K562 (cell line): ENCODE results near the gene APC. TPM values are rescaled to one million over a fixed set of nuclear protein-coding genes. Genes with fewer than 3 reads are reported as not detected.

Experiments
- ATAC-seq: fragments of 200-7000 bp; cut with Tn5 transposase; 3 replicates; pipeline ENCODE4 v1.9.1; 2020; ENCODE audit warnings: moderate library complexity
- BruUV-seq: library from RNA; stranded (reverse); fragments of 400-500 nt; replicated peaks from 2 replicates; lab custom pipeline; 2021; lab: Mats Ljungman, UMichigan
- CTCF ChIA-PET: fragments of 300-600 bp; formaldehyde crosslinking; extraction: SDS; loops from one replicate; lab custom pipeline; 2021; ENCODE audit warnings: low intra/inter-chr PET ratio; lab: Yijun Ruan, JAX
- POLR2A ChIA-PET: fragments of 300-600, 350-650 bp; sonication (Branson Sonifier 250); formaldehyde crosslinking; extraction: SDS; loops from one replicate; lab custom pipeline; 2021; ENCODE audit warnings: antibody characterized with exemption, inconsistent platforms; lab: Yijun Ruan, JAX
- DNase-seq, 4 experiments: peaks; one replicate each; pipeline versions ENCODE4 v3.0.0 to v3.0.0-alpha.2; 2011 to 2018; ENCODE audit warnings: low spot score in 3 of 4, mixed read lengths in 3 of 4; ENCODE audit errors: extremely low read depth in 1 of 4
- FAIRE-seq: peaks from 2 replicates; lab custom pipeline; 2011; peaks lifted over from hg19 to GRCh38; lab: Jason Lieb, UNC
- H2AFZ ChIP-seq: 2 replicates; pipeline ENCODE4 v1.6.0; 2011; ENCODE audit warnings: low read depth, low read length, control low read depth, inconsistent platforms
- H3K27ac ChIP-seq: fragments of 200-600 bp; 3 replicates; pipeline ENCODE4 v1.8.0; 2011; ENCODE audit warnings: low read depth, mild to moderate bottlenecking, control low read depth, inconsistent platforms, low read length, moderate library complexity, mixed read lengths; ENCODE audit errors: extremely low read depth
- H3K27me3 ChIP-seq, 2 experiments: fragments of 300-600 bp in 1 of 2; 2 replicates in 1 of 2; 3 replicates in 1 of 2; pipeline versions ENCODE4 v1.6.0 to v1.8.0; 2011; ENCODE audit warnings: inconsistent platforms in 2 of 2, low read length in 2 of 2, mild to moderate bottlenecking in 1 of 2, mixed read lengths in 1 of 2, moderate library complexity in 1 of 2; ENCODE audit not compliant: control insufficient read depth in 2 of 2, insufficient read depth in 2 of 2
- H3K36me3 ChIP-seq: fragments of 300-600 bp; 3 replicates; pipeline ENCODE4 v1.8.0; 2011; ENCODE audit warnings: mild to moderate bottlenecking, low read length, inconsistent platforms; ENCODE audit not compliant: control insufficient read depth, insufficient read depth
- H3K4me1 ChIP-seq, 2 experiments: fragments of 200-600 bp in 1 of 2; replicated peaks in 1 of 2; 2 replicates in 1 of 2; 3 replicates in 1 of 2; pipeline versions ENCODE4 v1.5.1 to v1.8.0; 2011; ENCODE audit warnings: inconsistent platforms in 2 of 2, low read length in 2 of 2, mild to moderate bottlenecking in 1 of 2, mixed read lengths in 1 of 2, moderate library complexity in 1 of 2; ENCODE audit not compliant: control insufficient read depth in 2 of 2, insufficient read depth in 2 of 2
- H3K4me2 ChIP-seq: 2 replicates; pipeline ENCODE4 v1.6.1; 2011; ENCODE audit warnings: low read length, control low read depth, inconsistent platforms, mixed read lengths; ENCODE audit not compliant: insufficient read depth
- H3K4me3 ChIP-seq: fragments of 200-600 bp; sonication (generic), shearing (Covaris generic); 2 replicates; pipeline ENCODE4 v1.5.1; 2016; ENCODE audit warnings: control low read depth, inconsistent platforms
- H3K79me2 ChIP-seq: fragments of 200-600 bp; 3 replicates; pipeline ENCODE4 v1.8.0; 2011; ENCODE audit warnings: low read length, inconsistent platforms; ENCODE audit not compliant: control insufficient read depth, insufficient read depth
- H3K9ac ChIP-seq, 2 experiments: 2 replicates each; pipeline versions ENCODE4 v1.6.0 to v1.6.1; 2011; ENCODE audit warnings: low read depth in 2 of 2, low read length in 2 of 2, control low read depth in 1 of 2, inconsistent platforms in 1 of 2, mild to moderate bottlenecking in 1 of 2, mixed read lengths in 1 of 2; ENCODE audit not compliant: insufficient read depth in 1 of 2
- H3K9me1 ChIP-seq: one replicate; pipeline ENCODE4 v1.6.0; 2011; ENCODE audit warnings: inconsistent platforms, mild to moderate bottlenecking, low read length, moderate library complexity; ENCODE audit not compliant: control insufficient read depth, insufficient read depth
- H3K9me3 ChIP-seq: replicated peaks from 2 replicates; pipeline ENCODE4 v1.5.1; 2011; ENCODE audit warnings: low read depth, low read length, inconsistent platforms; ENCODE audit not compliant: control insufficient read depth, insufficient read depth
- H4K20me1 ChIP-seq: replicated peaks from 2 replicates; pipeline ENCODE4 v1.6.1; 2011; ENCODE audit warnings: low read length, inconsistent platforms, mixed read lengths; ENCODE audit not compliant: control insufficient read depth, insufficient read depth
- MIER1 ChIP-seq: fragments of 450-650 bp; IDR thresholded peaks from 2 replicates; pipeline ENCODE4 v1.6.1; 2016; ENCODE audit warnings: antibody characterized with exemption, mild to moderate bottlenecking, low read depth
- ZNF134 ChIP-seq: fragments of 250-450 bp; sonication (Bioruptor Pico); conservative IDR thresholded peaks from 2 replicates; pipeline ENCODE4 v1.4.0; 2020
- WGBS: fragments of 100-300 bp; shearing (Covaris generic); methylation state at CpG from one replicate; pipeline ENCODE4 v1.1.6; 2016; ENCODE audit warnings: low coverage, mixed read lengths; ENCODE audit not compliant: insufficient coverage; ENCODE audit errors: missing lambda C conversion rate; 5-methylcytosine and 5-hydroxymethylcytosine counted together
- in situ Hi-C: fragments of 300-500 bp; cut with MboI; formaldehyde crosslinking; loops from 4 replicates; pipeline ENCODE4 v1.15.0; 2018; ENCODE audit warnings: inconsistent platforms, mixed read lengths
- intact Hi-C: fragments of 100-400 bp; cut with micrococcal nuclease; formaldehyde crosslinking; loops from 2 replicates; pipeline ENCODE4 v1.14.2; 2022
- polyA plus RNA-seq, 8 experiments: library from polyadenylated mRNA; depleted of rRNA in 4 of 8; stranded (reverse) in 5 of 8; unstranded in 3 of 8; fragments of >200 nt; fragmentation: Nextera tagmentation in 2 of 8; fragmentation: Illumina TruSeq in 1 of 8; extraction: Ambion mirVana in 2 of 8; extraction: Trizol in 1 of 8; gene quantifications; 2 replicates each; pipeline versions ENCODE4 v1.2.1 to v1.2.3, GENCODE V29; 2011 to 2014; ENCODE audit warnings: inconsistent platforms in 1 of 8, missing spikeins in 1 of 8
- total RNA-seq, 7 experiments: library from RNA; depleted of rRNA in 6 of 7; stranded (reverse); fragments of >200 nt in 6 of 7; fragmentation: Illumina TruSeq in 2 of 7; extraction: Trizol in 2 of 7; gene quantifications; 2 replicates each; pipeline versions ENCODE4 v1.2.1 to v1.2.3, GENCODE V29; 2011 to 2021; ENCODE audit warnings: low replicate concordance in 1 of 7
- TF ChIP-seq, protein P1 (sequence below): fragments of 450-650 bp; formaldehyde crosslinking; IDR thresholded peaks from 2 replicates; pipeline ENCODE4 v1.4.0; 2020; ENCODE audit warnings: mild to moderate bottlenecking, mixed read lengths
- TF ChIP-seq, protein P2 (sequence below): IDR thresholded peaks from 2 replicates; pipeline ENCODE4 v1.6.1; 2014; ENCODE audit warnings: antibody characterized with exemption

APC gene
- total and polyA plus RNA-seq, 9 of the 15 experiments (the other 6 are each of a cell fraction or from before 2014, with no cell fraction given), result 5.7 to 29.5 (median 15.4) TPM

DNA sequence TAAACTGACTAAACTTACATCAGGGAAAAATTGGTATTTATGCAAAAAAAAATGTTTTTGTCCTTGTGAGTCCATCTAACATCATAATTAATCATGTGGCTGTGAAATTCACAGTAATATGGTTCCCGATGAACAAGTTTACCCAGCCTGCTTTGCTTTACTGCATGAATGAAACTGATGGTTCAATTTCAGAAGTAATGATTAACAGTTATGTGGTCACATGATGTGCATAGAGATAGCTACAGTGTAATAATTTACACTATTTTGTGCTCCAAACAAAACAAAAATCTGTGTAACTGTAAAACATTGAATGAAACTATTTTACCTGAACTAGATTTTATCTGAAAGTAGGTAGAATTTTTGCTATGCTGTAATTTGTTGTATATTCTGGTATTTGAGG lies 106.8 kb downstream of the APC start:
- Histone ChIP-seq H3K27me3 (no peaks in the 10 kb centered on the region), H3K27ac (no peak overlapping the region), H3K9ac (no peak overlapping the region), H3K9me3 (0 out of 2 replicates have a peak, but pooled peaks cover 8% of the 10 kb centered on the region), H3K4me1 (peaks cover 0 to 4% of the 10 kb centered on the region in 2 experiments; a peak in 1 of 5 replicates), H3K4me3 (no peak overlapping the region), H3K79me2 (no peaks in the 10 kb centered on the region), H4K20me1 (no peaks in the 10 kb centered on the region), H3K4me2 (no peak overlapping the region), H3K9me1 (no peaks in the 10 kb centered on the region), H3K36me3 (0 out of 3 replicates have a peak, but pooled peaks cover 1% of the 10 kb centered on the region), H2AFZ (no peak overlapping the region)
- FAIRE-seq (no peak), ATAC-seq (no peak), DNase-seq (no peak)
- in situ Hi-C loops, result no loop called here
- intact Hi-C loops, result no loop called here
- 90% methylated on average over 1 of the region's 1 CpG for WGBS
- ChIA-PET CTCF (no interaction called here), POLR2A (no interaction called here)
- TF ChIP-seq, protein P1, sequence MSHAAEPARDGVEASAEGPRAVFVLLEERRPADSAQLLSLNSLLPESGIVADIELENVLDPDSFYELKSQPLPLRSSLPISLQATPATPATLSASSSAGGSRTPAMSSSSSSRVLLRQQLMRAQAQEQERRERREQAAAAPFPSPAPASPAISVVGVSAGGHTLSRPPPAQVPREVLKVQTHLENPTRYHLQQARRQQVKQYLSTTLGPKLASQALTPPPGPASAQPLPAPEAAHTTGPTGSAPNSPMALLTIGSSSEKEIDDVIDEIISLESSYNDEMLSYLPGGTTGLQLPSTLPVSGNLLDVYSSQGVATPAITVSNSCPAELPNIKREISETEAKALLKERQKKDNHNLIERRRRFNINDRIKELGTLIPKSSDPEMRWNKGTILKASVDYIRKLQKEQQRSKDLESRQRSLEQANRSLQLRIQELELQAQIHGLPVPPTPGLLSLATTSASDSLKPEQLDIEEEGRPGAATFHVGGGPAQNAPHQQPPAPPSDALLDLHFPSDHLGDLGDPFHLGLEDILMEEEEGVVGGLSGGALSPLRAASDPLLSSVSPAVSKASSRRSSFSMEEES (CRISPR knock-in tag), result peak; percentile 51; the same call in 1 of the 2 replicates
- TF ChIP-seq, protein P2, sequence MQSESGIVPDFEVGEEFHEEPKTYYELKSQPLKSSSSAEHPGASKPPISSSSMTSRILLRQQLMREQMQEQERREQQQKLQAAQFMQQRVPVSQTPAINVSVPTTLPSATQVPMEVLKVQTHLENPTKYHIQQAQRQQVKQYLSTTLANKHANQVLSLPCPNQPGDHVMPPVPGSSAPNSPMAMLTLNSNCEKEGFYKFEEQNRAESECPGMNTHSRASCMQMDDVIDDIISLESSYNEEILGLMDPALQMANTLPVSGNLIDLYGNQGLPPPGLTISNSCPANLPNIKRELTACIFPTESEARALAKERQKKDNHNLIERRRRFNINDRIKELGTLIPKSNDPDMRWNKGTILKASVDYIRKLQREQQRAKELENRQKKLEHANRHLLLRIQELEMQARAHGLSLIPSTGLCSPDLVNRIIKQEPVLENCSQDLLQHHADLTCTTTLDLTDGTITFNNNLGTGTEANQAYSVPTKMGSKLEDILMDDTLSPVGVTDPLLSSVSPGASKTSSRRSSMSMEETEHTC, result no peak
- no peak for TF ChIP-seq ZNF134 (CRISPR knock-in tag)
- TF ChIP-seq MIER1, result no peak
- BruUV-seq, result no TSS peak
